HG03066 (cell line): ENCODE data around the gene DPPA2.

Experiments used
- ATAC-seq: cut with Tn5 transposase; IDR thresholded peaks from one replicate; pipeline ENCODE4 v1.9.1; 2021; ENCODE audit warnings: low read depth; ENCODE audit not compliant: unreplicated experiment

Gene DPPA2

DNA sequence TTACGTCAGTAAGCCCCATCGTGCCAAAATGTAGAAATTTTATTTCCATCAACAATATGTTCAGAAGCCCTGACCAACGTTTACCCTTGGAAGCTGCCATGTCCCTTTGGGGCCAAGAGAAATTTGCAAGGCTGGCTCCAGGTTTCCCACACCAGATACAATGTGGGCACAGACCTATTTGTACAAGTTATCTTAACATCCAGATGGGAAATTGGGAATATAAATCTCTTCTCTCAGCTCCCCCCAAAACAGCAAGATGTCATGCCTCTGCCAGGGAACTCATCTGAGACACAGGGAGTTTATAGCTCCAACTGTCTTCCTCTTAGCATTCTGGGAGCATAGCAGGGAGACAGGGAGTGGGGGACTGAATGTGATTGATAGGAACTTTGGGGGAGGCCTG, 9.3 kb upstream of the DPPA2 start:
- ATAC-seq = no peak

DNA sequence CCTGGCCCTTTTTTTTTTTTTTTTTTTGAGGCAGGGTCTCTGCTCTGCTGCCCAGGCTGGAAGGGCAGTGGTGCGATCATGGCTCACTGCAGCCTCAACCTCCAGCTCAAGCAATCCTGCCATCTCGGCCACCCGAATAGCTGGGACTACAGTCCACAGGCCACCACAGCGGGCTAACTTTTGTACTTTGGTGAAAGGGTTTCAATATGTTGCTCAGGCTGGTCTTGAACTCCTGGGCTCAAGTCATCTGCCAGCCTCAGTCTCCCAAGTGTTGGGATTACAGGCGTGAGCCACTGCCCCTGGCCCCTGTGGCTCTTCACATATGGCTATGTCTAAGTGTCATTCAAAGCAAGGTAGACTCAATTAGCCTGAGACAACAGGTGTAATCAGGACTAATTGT, 8.8 kb upstream of the DPPA2 start:
- no peak for ATAC-seq

- ATAC-seq = no peak
Observed at GRCh38 chr3:109313061-109313460, 3.3 kb downstream of the DPPA2 start.

- ATAC-seq = no peak
Observed at GRCh38 chr3:109297496-109297895, 18.8 kb downstream of the DPPA2 start.

DNA sequence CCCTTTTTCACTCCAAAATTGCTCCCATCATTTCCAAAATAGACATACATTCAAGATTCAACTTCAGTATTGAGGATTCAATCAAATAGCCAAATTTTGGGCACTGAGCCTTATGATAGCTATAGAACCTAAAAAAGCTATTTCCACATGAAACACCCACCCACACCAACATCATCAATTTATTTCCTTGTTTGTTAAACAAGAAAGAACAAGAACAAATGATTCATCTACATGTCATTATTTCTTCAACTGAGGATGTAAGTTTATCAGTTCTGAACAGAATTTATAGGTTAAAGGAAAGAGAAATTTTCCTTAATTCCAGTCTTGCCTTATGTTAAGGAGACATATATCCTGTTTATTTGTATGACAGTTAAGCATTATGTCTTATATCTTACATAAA, 32.2 kb downstream of the DPPA2 start:
- ATAC-seq = no peak

- no peak for ATAC-seq
Observed at GRCh38 chr3:109278546-109278945, 37.8 kb downstream of the DPPA2 start.

DNA sequence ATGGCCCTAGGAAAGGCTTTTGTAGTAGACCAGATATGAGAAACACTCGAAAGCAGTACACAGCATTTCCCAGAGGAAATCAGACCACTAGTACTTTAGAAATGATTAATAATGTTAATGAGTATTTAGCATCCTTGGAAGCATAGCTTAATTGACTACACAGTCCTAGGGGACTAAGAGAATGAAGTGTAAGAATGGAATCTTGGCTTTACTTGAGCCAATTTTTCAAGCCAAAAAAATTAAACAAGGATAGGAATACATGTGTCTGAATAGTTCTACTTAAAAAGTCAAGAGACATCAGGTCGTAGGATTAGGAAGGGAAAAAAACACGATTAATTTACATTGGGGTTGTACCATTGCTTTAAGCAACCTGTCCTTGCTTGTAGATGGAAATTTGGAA, 38.2 kb downstream of the DPPA2 start:
- ATAC-seq = no peak

DNA sequence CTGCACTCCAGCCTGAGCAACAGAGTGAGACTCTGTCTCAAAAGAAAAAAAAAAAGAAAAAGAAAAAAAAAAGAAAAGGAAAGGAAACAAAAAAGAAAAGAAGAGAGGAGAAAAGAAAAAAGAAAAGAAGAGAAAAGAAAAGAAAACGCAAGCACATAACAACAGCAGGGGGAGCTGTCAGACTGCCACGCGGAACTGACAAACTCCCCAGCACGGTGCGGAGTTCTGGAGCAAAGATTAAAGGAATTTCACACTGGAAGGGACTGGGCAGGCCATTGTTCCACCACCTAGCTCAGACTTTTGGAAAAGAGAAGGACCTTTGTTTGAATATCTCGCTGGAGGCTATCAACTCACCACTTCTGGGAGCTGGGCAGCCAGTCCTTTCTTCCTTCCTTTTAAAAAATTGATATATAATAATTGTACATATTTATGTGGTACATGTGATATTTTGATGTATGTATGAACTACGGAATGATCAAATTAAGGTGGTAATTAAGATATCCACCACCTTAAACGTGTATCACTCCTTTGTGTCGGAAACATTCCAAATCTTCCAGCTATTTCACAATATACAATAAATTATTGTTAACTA, 40.5 kb downstream of the DPPA2 start:
- ATAC-seq = no peak

DNA sequence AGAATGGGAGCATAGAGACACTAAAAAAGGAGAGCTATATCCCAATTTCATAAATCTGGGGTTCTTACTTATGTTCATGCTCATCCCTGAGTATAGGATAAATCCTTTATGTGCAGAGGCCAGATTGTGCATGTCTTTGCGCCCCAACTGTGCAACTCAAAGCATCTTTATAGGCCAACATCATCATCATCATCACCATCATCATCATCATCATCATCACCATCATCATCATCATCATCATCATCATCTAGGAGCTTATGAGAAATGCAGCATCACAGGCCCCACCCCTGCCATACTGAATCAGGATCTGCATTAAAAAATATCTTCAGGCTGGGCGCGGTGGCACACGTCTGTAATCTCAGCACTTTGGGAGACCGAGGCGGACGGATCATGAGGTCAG, 45.5 kb downstream of the DPPA2 start:
- no peak for ATAC-seq

- ATAC-seq = no peak
Observed at GRCh38 chr3:109269577-109270275, 46.6 kb downstream of the DPPA2 start.

DNA sequence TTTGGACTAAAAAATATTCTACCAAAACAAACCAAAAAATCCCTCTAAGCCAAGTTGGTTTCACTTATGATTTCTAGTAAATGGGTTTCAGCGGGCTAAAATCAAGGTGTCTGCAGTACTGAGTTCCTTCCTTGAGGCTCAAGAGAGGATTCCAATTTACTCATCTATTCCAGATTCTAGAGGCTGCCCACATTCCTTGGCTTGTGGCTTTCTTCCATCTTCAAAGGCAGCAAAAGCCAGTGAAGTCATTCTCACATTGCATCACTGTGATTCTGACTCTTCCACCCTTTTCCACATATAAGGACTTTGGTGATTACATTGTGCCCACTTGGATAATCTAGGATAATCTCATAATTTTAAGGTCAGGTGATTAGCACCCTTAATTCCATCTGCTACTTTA, 48.1 kb downstream of the DPPA2 start:
- no peak for ATAC-seq

DNA sequence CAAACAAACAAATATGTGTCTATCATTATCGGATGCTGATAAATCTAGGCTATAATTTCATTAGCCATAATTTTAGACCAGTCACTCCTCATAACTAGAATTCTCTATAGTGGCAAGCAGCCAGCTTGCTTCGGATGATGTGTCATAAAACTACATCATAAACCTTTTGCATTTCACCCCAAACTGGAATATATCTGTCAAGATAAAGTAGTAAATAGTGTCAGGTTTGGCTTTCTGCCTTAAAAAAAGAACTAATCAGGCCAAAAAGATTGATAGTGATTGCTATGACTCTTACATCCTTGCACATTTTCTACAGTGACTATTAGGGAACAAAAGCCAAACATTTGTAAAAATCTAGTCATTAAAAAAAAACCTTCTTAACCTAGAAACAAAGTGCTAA, 51.0 kb downstream of the DPPA2 start:
- no peak for ATAC-seq

GRCh38 chr3:109257269-109257668, 59.0 kb downstream of the DPPA2 start:
- no peak for ATAC-seq

DNA sequence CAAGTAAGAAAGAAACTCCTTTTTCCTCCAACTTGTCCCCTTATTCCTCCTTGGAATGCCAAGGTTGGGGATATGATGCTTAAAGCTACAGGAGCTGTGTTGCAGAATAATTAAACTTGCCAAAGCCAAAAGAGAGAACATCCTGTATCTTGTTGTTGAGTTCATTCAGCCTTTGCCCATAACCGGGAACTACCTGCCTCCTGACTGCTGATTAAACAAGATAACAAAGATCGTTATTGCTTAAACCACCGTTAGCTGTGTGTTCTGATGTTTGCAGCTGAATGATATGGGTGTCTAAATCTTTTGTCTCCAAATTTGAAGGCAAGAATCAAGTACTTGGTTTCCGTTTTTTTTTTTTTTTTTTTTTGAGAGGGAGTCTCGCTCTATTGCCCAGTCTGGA, 61.5 kb downstream of the DPPA2 start:
- ATAC-seq = no peak

GRCh38 chr3:109252641-109253040, 63.7 kb downstream of the DPPA2 start:
- no peak for ATAC-seq
